Measurements from ENCODE around the gene RNU5B-1. TPM values are rescaled to one million over a fixed set of nuclear protein-coding genes. Genes with fewer than 3 reads are reported as not detected.

The RNU5B-1 gene
- total RNA-seq, 1 donor from 2014 or later: not detected

DNA sequence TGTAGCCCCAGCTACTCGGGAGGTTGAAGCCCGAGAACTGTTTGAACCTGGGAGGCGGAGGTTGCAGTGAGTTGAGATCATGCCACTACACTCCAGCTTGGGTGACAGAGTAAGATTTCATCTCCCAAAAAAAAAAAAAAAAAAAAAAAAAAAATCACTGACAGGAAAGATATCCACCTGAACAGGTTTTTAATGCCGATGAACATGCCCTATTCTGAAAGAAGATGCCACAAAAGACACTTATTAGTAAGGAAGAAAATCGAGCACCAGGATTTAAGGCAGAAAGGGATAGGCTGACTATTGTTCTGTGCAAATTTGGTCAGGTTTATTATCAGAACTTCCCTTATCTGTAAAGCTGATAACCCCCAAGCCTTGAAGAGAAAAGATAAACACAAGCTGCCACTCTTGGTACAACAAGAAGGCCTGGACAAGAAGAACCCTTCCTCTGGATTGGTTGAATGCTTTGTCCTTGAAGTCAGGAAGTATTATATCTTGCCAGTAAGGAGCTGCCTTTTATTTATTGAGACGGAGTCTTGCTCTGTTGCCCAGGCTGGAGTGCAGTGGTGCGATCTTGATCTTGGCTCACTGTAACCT, 15.1 kb upstream of the RNU5B-1 start:
- DNase-seq: no peak

DNA sequence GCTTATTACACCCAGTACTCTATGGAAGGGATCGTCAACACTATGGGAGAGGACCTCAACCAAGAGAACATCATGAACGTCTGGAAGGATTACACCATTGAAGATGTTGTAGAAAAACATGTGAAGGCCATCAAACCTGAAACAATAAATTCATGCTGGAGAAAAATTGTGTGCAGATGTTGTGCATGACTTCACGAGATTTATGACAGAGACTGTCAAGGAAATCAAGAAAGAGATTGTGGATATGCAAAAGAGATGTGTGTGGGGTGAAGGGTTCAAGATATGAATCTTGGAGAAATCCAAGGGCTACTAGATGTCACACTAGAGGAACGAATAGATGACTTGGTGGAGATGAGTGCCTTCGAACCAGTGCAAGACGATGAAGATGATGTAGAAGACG, 14.2 kb upstream of the RNU5B-1 start:
- no peak for DNase-seq

DNA sequence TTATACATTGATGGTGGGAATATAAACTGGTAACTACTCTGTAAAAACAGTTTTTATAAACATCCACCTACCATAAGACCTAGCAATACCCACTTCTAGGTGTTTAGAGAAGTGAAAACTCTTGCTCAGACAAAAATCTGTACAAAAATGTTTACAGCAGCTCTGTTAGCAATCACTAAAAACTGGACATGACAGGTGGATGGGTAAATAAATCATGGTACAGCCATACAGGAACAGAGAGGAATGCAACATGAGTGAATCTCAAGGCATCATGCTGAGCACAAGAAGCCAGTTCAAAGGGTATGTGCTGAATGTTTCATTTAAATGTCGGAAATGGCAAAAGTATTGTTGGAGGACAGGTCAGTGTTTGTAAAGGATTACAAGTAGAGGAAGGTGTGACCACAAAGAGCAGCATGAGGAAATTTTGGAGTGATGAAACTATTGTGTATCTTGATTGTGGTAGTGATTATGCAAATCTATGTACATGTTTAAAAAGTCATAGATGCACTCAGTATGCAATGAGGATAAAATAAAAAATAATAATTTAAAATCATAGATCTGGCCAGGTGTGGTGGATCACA, 11.4 kb upstream of the RNU5B-1 start:
- no peak for DNase-seq

DNA sequence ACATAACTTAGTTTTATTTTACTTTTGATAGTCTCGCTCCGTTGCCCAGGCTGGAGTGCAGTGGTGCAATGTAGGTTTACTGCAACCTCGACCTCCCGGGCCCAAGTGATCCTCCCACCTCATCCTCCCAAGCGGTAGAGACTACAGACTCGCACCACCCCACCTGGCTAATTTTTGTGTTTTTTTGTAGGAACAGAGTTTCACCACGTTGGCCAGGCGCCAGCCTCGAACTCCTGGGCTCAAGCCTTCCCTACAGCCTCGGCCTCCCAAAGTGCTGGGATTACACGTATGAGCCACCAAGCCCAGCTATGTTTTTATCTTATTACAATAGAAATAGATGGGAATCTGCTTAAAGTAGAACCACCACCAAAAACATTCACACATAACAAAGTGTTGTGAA, 5.7 kb upstream of the RNU5B-1 start:
- no peak for DNase-seq

DNA sequence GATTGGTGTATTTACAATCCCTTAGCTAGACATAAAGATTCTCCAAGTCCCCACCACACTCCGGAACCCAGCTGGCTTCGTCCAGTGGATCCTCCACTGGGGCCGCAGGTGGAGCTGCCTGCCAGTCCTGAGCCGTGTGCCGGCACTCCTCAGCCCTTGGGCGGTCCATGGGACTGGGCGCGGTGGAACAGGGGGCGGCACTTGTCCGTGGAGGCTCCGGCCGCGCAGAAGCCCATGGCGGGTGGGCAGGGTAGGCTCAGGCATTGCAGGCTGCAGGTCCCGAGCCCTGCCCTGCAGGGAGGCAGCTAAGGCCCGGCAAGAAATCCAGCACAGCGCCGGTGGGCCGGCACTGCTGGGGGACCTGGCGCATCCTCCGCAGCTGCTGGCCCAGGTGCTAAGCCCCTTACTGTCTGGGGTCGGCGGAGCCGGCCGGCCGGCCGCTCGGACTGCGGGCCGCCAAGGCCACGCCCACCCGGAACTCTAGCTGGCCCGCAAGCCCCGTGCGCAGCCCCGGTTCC, 3.5 kb upstream of the RNU5B-1 start:
- DNase-seq: no peak

DNA sequence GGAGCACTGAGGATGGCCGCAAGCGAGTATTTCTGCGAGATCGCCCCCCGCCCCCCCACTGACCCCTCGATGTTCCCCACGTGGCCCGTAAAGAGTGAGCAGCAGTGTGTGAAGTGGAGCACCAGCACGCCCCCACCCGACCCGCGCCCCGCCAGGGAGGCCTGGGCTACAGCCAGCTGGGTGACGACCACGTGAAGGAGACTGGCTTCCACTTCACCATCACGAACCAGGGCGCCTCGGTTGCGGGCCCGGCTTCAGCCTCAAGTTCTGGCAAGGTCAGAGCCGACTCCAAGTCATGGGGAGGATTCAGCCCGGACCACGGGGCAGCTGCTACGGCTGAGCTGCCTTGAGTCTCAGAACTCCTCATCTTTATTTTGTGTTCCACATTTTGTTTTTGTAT, 2.4 kb upstream of the RNU5B-1 start:
- no peak for DNase-seq

DNA sequence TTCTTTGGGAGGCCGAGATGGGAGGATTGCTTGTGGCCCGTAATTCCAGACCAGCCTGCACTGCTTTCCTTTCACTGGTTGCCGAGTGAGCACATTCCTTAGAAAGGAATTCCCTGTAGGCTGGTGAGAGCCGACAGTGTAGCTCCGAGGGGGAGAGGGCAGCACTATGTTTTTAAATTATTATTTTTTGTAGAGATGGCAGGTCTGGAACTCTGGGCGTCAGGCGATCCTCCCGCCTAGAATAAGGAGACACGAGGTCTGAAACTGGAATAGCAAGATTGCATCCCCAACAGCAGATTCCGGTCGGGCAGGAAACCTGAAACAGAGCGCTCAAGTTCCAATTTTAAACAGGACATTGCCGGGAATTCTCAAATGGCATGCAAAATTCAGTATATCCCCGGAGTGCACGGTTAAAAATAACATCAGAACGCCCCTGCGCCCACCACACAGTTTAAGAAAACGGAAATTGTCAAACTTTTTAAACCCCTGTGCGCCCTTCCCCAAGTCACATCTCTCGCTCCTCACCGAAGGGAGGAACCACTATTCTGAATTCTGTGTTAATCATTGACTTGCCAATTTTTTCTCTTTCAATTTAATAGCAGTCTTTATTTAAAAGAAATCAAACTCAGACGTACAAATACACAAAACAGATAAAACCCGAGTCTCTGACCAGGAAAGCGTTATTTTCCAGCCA, 643 bp upstream of the RNU5B-1 start:
- DNase-seq: peak; percentile 57

DNA sequence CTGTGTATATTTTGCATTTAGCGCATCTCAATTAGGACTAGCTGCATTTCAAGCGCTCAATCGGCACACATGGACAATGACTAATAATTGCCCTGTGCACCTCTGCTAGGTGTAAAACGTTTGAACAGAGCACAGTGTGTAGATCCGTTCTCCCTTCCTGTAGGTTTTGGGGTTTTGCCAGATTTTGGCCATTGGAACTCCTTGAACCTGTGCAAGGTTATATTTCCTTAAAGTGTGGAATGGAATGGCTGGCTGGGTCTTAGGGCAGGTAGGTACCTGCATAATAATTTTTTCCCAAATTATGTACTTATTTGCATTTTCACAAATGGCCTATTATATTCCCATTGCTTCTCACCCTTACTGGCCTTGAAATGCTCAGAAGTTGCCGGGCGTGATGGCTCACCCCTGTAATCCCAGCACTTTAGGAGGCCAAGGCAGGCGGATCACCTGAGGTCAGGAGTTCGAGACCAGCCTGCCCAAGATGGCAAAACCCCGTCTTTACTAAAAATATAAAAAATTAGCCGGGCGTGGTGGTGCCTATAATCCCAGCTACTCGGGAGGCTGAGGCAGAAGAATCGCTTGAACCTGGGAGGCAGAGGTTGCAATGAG, 777 bp downstream of the RNU5B-1 start:
- DNase-seq: no peak

DNA sequence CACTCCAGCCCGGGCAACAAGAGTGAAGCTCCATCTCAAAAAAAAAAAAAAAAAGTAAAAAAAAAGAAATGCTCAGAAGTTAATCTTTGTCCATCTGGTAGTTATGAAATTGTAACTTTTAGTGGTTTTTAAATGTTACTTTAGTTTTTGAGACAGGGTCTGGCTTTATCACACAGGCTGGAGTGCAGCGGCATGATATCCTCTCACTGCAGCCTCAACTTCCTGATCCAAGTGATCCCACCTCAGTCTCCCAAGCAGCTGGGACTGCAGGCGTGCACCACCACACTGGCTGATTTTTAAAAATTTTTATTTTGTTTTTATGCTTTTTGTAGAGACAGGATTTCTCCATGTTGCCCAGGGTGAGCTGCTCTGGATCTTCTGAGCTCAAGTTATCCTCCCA, 1.3 kb downstream of the RNU5B-1 start:
- DNase-seq: no peak

DNA sequence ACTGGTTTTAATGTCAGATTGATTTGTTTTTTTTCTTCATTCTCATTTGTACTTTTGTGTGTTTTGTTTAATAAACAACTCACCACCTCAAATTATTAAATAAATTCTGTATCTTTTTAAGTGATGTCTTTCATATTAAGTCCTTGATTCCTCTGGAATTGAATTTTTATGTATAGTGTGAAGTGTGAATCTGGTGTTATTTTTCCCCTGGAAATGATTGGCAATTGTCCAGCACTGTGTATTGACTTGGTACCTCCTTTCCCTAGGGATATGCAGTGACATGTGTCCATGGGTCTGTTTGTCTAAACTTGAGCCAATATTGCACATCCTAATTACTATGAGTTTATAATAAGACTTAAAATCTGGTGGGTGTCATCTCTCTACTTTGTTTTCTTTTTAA, 2.1 kb downstream of the RNU5B-1 start:
- no peak for DNase-seq

DNA sequence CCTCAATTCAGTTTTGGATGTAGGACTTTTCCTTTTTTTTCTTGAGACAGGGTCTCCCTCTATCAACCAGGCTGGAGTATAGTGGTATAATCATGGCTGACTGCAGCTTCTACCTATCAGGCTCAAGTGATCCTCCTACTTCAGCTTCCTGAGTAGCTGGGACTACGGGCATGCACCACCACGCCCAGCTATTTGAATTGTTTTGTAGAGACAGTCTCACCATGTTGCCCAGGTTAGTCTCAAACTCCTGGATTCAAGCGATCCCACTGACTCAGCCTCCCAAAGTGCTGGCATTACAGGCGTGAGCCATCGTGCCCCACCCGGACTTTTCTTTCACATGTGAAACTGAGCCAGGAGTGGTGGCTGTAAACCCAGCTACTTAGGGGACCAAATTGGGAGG, 3.5 kb downstream of the RNU5B-1 start:
- DNase-seq: no peak

DNA sequence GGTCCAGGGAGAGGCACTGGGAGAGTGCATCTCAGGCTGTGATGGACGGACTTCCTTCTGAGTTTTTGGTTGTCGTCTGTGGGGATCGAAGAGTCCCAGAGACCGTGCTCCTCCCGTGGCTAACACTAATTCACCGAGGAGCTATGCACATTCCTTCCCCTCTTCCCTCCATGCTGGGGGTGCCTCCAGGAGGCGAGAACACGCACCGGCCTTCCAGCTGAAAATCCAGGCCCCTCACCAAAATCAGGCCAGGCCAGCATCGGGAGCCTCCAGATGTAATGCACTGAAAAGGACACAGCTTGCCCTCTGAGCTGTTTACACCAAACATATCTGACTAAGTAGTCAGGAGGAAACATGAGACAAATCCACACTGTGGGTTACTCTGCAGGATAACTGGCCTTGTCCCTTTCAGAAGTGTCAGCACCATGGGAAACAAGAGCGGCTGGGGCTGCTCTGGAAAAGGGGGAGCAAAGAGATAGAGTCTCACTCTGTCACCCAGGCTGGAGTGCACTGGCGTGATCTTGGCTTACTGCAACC, 5.5 kb downstream of the RNU5B-1 start:
- no peak for DNase-seq

DNA sequence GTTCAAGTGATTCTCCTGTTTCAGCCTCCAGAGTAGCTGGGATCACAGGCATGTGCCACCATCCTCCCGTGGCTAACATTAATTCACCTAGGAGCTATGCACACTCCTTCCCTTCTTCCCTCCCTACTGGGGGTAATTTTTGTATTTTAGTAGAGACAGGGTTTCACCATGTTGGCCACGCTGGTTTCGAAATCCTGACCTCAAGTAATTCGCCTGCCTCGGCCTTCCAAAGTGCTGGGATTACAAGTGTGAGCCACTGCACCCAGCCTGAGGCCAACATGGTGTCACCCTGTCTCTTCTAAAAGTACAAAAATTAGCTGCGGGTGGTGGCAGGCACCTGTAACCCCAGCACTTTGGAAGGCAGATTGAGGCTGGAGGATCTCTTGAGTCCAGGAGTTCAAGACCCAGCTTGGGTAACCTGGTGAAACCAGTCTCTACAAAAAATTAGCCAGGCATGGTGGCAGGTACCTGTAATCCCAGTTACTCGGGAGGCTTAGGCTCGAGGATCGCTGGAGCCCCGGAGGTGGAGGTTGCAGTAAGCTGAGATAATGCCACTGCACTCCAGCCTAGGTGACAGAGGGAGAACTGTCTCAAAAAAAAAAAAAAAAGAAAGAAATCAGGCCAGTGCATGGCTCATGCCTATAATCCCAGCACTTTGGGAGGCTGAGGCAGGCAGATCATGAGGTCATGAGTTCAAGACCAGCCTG, 6.1 kb downstream of the RNU5B-1 start:
- DNase-seq: no peak

DNA sequence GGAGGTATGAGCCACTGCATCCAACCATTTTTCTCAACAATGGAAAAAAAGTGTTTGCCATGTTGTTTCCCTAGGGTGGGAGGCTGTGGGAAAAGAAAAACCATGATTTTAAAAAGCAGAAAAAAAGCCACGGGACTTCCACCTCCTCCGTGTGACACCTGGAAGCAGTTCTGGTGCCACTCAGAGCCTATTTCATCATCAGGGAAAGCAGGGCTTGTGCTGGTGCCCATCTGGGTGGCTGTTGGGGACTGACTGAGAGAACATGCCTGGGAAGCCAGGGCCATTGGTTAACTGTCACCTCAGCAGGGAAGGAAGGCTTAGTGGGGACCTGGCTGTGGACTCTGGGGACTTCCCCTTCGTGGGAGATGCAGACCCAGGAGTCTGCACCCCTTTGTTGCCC, 7.3 kb downstream of the RNU5B-1 start:
- DNase-seq: no peak

DNA sequence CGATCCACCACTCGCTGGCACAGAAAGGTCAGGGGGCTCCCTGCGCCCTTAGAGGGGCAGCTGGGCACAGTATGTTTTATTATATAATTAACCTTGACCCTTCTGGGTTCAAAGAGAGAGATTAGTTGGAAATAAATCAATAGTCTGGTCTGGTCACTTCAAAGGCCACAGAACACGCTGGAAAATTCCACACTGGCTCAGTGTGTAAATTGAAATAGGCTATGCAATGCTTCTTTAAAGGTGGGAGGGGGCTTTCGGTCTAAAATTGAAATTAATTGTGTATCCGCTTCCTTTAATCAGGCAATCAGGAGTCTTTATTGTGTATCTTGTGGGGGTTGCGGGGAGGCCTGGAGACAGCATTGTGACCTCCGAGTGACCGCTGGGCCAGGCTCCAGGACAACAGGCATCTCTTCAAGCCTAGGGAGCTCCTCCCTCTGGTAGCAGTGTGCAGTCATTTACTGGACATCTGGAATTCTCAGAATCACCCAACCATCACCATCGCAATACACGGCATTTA, 8.0 kb downstream of the RNU5B-1 start:
- no peak for DNase-seq

DNA sequence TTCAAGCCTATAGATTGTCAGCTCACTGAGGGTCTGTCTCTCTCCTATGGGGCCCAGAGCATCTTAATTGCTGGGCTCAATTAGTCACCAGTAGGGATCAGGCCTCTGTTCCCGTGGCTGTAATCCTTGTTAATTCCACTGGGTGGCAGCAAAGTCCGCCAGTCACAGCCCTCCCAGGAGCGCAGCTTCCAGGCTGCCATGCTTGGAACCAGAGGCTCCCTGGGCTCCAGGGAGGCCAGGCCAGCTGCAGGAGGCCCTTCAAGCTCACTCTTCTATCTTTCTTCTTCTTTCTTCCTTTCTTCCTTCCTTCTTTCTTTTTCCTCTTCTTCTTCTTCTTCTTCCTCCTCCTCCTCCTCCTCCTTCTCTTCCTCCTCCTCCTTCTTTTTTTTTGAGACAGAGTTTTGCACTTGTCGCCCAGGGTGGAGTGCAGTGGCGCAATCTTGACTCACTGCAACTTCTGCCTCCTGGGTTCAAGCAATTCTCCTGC, 14.4 kb downstream of the RNU5B-1 start:
- peak; percentile 88 for DNase-seq

DNA sequence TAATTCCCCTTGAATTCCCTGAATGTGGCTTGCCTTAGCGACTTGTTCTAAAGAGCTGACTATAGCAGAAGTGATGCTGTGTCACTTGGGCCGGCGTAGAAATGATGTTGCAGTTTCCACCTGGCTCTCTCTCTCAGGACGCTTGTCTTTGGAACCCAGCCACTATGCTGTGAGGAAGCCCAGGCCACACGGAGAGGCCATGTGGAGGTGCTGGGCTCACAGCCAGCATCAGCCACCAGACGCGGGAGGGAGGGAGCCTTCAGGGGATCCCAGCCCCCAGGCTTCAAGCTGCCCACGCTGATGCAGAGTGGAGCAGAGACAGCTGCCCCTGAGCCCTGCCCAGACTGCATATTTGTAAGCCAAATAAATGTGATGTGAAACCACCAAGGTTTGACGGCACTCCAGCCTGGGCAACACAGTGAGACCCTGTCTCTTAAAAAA, 18.6 kb downstream of the RNU5B-1 start:
- DNase-seq: peak; percentile 58

DNA sequence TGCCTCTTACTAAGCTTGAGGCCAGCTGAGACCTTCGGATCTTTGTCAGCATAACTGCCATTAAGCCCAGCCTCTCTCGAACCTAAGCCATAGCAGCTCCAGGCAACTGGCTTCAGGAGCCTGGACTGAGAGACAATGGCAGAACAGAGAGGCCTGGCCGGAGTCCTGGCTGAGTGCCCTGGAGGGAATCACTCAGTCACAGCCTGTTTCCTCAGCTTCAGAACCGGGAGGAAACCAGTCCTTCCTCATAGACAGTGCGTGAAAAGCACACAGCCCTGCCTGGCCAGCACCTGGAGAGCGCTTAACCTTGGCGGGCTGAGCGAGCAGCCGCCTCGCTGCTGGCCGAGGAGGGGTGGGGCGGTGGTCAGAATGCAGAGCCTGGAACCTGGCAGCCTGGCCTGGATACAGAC, 21.6 kb downstream of the RNU5B-1 start:
- DNase-seq: peak; percentile 94

DNA sequence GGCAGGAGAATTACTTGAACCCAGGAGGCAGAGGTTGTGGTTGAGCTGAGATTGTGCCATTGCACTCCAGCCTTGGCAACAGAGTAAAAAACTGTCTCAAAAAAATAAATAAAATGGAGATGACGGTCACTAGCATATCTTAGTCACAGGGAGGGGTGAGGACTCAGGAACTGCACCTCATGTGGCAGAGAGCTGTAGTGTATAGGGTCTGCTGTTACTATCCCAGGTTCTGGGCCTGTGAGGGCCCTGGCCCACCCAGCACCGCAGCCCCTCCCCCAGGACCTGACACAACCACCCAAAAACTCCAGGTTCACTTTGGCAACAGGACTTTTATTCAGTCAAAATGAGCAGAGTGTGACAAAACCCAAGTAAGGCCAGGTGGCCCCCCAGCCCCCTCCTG, 22.3 kb downstream of the RNU5B-1 start:
- DNase-seq: no peak

DNA sequence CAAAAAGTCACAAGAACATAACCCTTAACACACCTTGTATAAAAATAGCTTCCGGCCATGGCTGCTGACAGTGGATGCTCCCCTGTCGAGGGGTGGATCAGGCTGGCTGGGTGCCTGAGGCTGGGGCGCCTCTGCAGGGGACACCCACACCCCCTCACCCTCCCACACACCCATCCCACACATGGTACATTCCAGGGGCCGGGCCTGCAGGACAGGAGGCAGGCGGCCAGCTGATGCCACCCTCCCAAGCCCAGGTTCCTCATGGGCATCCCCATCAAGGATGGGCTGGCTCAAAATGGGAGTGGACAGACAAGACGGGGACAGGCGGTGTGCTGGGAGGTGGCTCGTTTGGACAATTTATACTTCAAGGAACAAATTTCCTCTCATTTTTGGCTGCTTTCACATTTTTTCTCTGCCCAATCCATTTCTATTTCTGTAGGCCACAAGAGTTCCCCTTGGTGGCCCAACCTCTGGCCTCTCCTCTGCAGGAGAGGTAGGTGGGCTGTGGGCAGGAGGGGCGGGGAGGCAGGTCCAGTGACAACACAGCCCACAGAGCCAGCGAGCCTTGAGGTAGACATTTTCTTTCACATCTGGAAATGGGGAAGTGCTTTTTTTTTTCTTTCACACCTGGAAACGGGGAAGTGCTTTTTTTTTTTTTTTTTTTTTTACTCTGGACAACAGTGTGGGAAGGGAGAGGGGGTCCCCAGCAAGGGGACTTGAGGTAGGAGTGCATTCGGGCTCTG, 23.3 kb downstream of the RNU5B-1 start:
- no peak for DNase-seq

DNA sequence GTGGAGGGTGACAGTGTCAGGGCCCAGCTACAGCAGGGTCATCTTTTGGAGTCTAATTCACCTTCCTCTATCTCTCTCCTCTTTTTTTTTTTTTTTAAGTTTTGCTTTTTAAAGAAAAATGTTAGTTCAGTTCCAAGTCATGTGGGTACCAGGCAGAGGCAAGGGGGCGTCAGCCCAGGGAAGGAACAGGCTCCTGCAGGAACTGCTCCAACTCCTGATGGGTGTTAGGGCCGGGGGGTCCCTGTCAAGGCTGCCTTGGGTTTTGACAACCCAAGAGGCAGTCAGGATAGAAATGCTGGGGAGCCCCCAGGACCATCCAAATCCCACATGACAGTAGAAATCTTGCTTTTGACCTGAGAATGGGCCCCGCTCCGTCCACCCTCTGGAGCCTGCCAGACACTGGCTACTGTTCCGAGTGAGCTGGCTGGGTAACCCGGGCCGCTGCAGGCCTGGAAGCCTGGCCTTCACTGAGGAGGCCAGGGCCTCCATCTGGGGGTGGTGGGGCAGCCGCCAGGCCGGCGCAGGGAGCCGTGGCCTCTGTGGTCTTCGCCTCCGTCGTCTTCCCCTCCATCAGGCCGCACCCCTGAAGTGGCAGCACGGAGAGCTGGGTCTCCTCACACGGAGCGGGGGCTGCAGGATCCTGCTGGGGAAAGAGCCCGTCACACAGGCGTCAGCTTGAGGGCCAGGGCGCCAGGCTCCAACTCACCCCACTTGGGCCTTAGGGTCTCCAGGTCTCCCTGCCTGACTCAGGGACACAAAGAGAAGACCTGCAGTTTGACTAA, 24.2 kb downstream of the RNU5B-1 start:
- no peak for DNase-seq
